ENCODE results near the gene OR2L13.
"Not testable (repeated sequence)": the region's sequence is repeated elsewhere in the genome, so short reads cannot be mapped to it uniquely, and the experiment has no call there.

OR2L13 gene, protein sequence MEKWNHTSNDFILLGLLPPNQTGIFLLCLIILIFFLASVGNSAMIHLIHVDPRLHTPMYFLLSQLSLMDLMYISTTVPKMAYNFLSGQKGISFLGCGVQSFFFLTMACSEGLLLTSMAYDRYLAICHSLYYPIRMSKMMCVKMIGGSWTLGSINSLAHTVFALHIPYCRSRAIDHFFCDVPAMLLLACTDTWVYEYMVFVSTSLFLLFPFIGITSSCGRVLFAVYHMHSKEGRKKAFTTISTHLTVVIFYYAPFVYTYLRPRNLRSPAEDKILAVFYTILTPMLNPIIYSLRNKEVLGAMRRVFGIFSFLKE

DNA sequence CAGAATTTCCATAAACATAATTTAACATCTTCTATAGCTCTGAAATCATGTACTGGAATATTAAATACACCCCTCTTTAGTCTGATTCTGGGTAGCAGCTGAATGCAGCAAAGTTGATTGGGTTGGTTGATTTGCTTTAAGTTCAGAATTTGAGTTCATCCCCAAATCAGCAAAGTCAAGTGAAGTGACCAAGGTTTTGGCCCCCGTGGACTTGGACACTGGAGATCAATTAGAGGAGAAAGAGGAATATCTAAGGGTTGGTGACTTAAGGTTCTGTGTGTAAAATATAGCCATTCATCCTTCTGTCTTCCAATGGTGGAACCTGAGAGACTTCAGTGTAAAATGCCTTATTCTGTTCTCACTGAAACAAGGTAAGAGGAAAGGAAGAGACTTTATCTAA, at the start of gene OR2L13:
OR2L13 (plus strand) TSS at position 301 of the 400 bp plus-strand sequence. CDS start 4,192 bp downstream, outside the sequence.
- H3K27ac Mint-ChIP-seq: no peak within 1 kb of the TSS
- CTCF ChIA-PET: no interaction called here
- H3K27me3 Mint-ChIP-seq: no peaks in the 10 kb centered on the region
- DNase-seq: no peak
- no peaks in the 10 kb centered on the region for H3K4me1 Mint-ChIP-seq
- peaks cover 17% of the 10 kb centered on the region for H3K9me3 Mint-ChIP-seq
- no peaks in the 10 kb centered on the region for H3K36me3 Mint-ChIP-seq
- H3K4me3 Mint-ChIP-seq: no peak within 1 kb of the TSS

DNA sequence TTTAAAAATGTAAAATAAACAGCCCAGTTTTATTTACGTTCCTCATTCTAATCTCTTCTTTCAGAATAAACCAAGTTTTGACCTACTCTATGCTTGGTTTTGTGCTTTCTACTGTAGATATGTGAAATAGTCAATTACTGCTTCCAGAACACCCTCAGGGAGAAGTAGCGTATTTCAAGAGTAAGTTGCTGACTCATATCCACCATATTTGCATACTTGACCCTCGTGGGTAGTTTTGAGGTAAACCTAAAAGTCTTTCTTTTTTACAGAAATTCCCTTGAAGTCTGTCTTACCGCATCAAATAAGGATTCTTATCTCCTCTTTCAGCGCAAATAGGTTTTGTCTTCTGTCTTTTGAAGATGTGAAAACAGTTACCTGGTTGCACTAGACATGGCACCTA, 49.8 kb upstream of the OR2L13 start:
- H3K9me3 Mint-ChIP-seq: peaks cover 24% of the 10 kb centered on the region
- H3K4me1 Mint-ChIP-seq: no peaks in the 10 kb centered on the region
- no peak for DNase-seq
- no peak overlapping the region for H3K4me3 Mint-ChIP-seq
- no peaks in the 10 kb centered on the region for H3K27me3 Mint-ChIP-seq
- CTCF ChIA-PET: no interaction called here
- H3K27ac Mint-ChIP-seq: no peak overlapping the region
- H3K36me3 Mint-ChIP-seq: no peaks in the 10 kb centered on the region

DNA sequence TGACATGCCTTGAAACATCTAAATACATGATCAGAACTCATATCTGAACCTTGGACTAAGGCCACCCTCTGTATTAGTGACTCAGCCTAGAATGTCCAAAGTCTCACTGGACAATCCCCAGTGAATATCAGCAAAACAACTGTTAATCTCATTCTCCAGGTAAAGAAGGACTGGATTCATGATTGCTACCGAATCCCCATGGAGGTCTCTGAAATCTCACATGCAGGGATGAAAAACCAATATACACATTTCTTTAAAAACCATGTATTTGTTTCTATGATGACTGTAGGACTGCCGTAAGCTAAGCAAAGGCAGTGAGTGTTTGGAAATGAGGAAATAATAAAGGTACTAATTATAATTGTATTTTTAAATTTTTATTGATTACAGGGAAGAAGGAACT, 48.4 kb upstream of the OR2L13 start, which contains the start of gene OR2L3:
OR2L3 (plus strand) TSS at position 301 of the 400 bp plus-strand sequence. CDS start 13,846 bp downstream, outside the sequence.
- H3K9me3 Mint-ChIP-seq: peaks cover 19% of the 10 kb centered on the region
- H3K4me3 Mint-ChIP-seq: no peak within 1 kb of the TSS
- no peak for DNase-seq
- H3K27ac Mint-ChIP-seq: no peak within 1 kb of the TSS
- H3K4me1 Mint-ChIP-seq: no peaks in the 10 kb centered on the region
- no peaks in the 10 kb centered on the region for H3K36me3 Mint-ChIP-seq
- no peaks in the 10 kb centered on the region for H3K27me3 Mint-ChIP-seq
- CTCF ChIA-PET: no interaction called here

DNA sequence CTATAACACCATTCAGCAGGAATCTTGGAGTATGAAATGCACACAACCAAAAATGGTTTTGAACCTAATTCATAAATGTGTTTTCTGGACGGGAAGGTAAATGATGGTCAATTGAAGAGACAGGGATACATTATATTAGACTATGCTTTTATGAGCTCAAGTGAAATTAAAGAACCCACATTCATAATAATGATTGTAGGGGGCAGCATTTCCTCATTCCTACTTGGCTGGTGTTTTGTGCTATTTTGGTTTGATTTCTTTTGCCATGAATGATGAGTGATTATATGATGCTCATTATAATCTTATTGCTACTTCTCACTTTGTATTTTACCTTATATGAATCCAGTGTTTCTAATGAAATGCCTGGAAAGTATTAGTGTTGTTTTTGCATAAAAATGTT, 48.0 kb upstream of the OR2L13 start:
- DNase-seq: no peak
- Mint-ChIP-seq H3K9me3 (peaks cover 19% of the 10 kb centered on the region), H3K4me3 (no peak overlapping the region), H3K27me3 (no peaks in the 10 kb centered on the region), H3K4me1 (no peaks in the 10 kb centered on the region), H3K27ac (no peak overlapping the region), H3K36me3 (no peaks in the 10 kb centered on the region)
- CTCF ChIA-PET: no interaction called here

DNA sequence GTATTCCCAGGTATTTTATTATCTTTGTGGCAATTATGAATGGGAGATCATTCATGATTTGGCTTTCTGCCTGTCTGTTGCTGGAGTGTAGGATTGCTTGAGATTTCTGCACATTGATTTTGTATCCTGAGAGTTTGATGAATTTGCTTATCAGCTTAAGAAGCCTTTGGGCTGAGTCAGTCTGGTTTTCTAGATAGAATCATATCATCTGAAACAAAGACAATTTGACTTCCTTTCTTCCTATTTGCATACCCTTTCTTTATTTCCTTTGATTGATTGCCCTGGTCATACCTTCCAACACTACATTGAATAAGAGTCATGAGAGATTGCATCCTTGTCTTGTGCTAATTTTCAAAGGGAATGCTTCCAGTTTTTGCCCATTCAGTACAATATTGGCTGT, 40.3 kb upstream of the OR2L13 start:
- H3K9me3 Mint-ChIP-seq: peaks cover 21% of the 10 kb centered on the region
- CTCF ChIA-PET: no interaction called here
- no peak overlapping the region for H3K4me3 Mint-ChIP-seq
- no peak for DNase-seq
- no peak overlapping the region for H3K27ac Mint-ChIP-seq
- H3K36me3 Mint-ChIP-seq: no peaks in the 10 kb centered on the region
- H3K4me1 Mint-ChIP-seq: no peaks in the 10 kb centered on the region
- H3K27me3 Mint-ChIP-seq: no peaks in the 10 kb centered on the region

DNA sequence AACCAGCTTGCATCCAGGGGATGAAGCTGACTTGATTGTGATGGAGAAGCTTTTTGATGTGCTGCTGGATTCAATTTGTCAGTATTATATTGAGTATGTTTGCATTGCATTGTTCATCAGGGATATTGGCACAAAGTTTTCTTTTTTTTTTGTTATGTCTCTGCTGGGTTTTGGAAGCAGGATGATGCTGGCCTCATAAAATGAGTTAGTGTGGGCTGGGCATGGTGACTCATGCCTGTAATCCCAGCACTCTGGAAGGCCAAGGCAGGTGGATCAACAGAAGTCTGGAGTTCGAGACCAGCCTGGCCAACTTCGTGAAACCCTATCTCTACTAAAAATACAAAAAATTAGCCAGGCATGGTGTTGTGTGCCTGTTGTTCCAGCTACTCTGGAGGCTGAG, 39.7 kb upstream of the OR2L13 start:
- Mint-ChIP-seq H3K27ac (no peak overlapping the region), H3K4me1 (no peaks in the 10 kb centered on the region), H3K4me3 (no peak overlapping the region), H3K36me3 (no peaks in the 10 kb centered on the region), H3K9me3 (peaks cover 21% of the 10 kb centered on the region), H3K27me3 (no peaks in the 10 kb centered on the region)
- no peak for DNase-seq
- CTCF ChIA-PET: no interaction called here

DNA sequence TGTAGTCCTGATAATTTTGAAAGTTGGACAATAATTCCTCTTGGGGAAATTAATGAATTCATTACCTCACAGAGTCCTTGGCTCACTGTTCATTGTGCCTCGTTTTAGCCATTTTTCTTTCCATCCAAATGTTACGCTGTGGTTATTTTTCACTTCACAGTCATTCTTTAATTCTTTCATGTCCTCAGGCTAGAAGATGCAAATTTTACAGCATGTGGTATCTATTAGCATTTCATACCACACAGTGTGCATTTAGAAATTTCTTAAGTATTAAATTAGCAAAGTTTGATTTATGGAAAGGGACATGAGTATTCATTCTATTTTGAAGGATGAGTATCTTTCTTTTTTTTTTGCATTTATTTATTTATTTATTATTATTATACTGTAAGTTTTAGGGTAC, 29.9 kb upstream of the OR2L13 start:
- no peaks in the 10 kb centered on the region for H3K4me1 Mint-ChIP-seq
- no peak overlapping the region for H3K27ac Mint-ChIP-seq
- CTCF ChIA-PET: no interaction called here
- no peaks in the 10 kb centered on the region for H3K27me3 Mint-ChIP-seq
- H3K9me3 Mint-ChIP-seq: peaks cover 5% of the 10 kb centered on the region
- no peak overlapping the region for H3K4me3 Mint-ChIP-seq
- H3K36me3 Mint-ChIP-seq: no peaks in the 10 kb centered on the region
- DNase-seq: no peak

DNA sequence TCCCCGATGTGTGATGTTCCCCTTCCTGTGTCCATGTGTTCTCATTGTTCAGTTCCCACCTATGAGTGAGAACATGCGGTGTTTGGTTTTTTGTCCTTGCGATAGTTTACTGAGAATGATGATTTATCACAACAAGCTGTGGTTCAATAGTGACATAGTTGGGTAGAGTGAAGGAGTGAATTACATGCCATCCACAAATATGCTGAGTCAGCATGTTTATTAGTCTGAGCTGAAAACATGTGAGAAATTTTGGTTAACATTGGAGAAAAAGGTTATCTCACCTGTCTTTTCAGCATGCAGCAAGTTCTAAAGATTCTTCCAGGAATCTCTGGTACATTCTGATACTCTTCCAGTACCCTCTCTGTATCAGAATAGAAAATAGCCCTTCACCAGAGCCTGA, 29.4 kb upstream of the OR2L13 start:
- H3K4me1 Mint-ChIP-seq: no peaks in the 10 kb centered on the region
- no peak overlapping the region for H3K27ac Mint-ChIP-seq
- H3K9me3 Mint-ChIP-seq: peaks cover 6% of the 10 kb centered on the region
- no peak for DNase-seq
- H3K27me3 Mint-ChIP-seq: no peaks in the 10 kb centered on the region
- H3K4me3 Mint-ChIP-seq: no peak overlapping the region
- no peaks in the 10 kb centered on the region for H3K36me3 Mint-ChIP-seq
- CTCF ChIA-PET: no interaction called here

DNA sequence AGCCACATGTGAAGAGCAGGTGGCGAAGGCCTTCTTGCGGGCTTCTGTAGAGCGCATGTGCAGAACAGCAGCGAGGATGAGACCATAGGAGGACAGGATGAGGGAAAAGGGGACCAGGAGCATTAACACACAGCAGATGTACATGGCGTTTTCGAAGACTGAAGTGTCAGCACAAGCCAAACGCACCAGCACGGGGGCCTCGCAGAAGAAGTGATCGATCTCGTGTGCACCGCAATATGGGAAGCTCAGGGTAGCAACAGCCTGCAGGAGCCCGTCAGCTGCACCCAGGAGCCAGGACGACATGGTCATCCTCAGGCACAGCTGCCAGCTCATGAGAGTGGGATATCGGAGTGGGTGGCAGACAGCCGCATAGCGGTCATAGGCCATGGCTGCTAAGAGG, 11.1 kb upstream of the OR2L13 start:
- H3K9me3 Mint-ChIP-seq: peaks cover 13% of the 10 kb centered on the region
- H3K4me3 Mint-ChIP-seq, H3K36me3 Mint-ChIP-seq, H3K27ac Mint-ChIP-seq, H3K4me1 Mint-ChIP-seq, DNase-seq, H3K27me3 Mint-ChIP-seq, CTCF ChIA-PET: not testable (repeated sequence)

DNA sequence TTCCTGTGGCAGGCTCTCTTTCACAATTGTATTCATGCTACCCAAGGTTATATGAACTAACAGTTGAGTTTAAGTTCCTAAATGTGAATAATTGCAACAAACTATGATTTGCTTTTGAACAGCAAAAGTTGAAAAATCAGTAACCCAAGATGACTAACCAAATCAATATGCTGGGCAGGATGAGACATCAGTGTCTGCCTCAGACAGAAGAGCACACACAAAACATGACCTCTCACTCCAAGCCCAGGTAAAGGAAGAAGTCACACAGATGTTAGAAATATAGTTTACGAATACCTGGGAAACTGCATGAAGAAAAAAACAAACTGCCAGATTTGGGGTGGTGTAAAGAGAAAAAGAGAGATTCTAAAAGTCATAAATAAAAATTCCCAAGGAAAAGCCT, 3.5 kb downstream of the OR2L13 start:
- H3K36me3 Mint-ChIP-seq: no peaks in the 10 kb centered on the region
- CTCF ChIA-PET: no interaction called here
- no peak for DNase-seq
- H3K27ac Mint-ChIP-seq: no peak overlapping the region
- H3K27me3 Mint-ChIP-seq: no peaks in the 10 kb centered on the region
- H3K9me3 Mint-ChIP-seq: peaks cover 13% of the 10 kb centered on the region
- H3K4me3 Mint-ChIP-seq: no peak overlapping the region
- H3K4me1 Mint-ChIP-seq: no peaks in the 10 kb centered on the region

DNA sequence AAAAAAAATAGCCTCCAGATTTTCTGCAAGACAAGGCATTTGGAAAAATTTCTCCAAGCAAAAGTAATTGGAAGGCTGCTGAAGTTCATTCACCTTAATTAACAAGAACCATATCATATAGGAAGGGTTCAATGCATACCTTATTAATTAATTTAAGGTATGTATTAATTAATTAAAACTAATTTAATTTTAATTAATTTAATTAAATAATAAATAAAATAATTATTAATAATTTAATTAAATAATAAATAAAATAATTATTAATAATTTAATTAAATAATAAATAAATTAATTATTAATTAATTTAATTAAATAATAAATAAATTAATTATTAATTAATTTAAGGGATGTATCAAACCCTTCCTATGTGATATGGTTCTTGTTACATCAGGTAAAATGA, 7.9 kb downstream of the OR2L13 start:
- CTCF ChIA-PET: no interaction called here
- peaks cover 11% of the 10 kb centered on the region for H3K9me3 Mint-ChIP-seq
- H3K36me3 Mint-ChIP-seq: no peaks in the 10 kb centered on the region
- H3K4me1 Mint-ChIP-seq: no peaks in the 10 kb centered on the region
- H3K27ac Mint-ChIP-seq: no peak overlapping the region
- no peak for DNase-seq
- no peaks in the 10 kb centered on the region for H3K27me3 Mint-ChIP-seq
- H3K4me3 Mint-ChIP-seq: no peak overlapping the region

DNA sequence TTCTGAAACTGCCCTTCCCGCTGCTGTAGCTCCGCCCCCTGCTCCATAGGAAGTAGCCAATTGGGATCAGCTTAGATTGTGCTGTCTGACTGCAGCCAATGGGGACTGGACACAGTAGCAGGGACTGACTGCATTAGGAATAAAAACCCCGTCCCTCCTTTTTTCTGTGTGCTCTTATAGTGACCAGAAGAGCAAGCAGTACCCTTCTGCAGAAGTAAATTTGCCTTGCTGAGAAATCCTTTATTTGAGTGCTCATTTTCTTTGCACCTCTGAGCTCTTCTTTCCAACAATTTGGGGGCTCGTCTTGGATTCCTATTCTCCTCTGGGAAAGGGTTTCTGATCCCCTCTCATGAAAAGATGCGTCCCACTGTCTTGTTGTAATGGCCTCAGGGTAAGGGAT, 16.2 kb downstream of the OR2L13 start:
- H3K27me3 Mint-ChIP-seq: no peaks in the 10 kb centered on the region
- DNase-seq: no peak
- CTCF ChIA-PET: interaction anchor here (1.5 kb wide), 1 partner anchor 174 kb away, joined by 3 read pairs; no protein-coding TSS in a partner anchor
- no peak overlapping the region for H3K27ac Mint-ChIP-seq
- H3K36me3 Mint-ChIP-seq: no peaks in the 10 kb centered on the region
- H3K4me3 Mint-ChIP-seq: no peak overlapping the region
- H3K9me3 Mint-ChIP-seq: peaks cover 32% of the 10 kb centered on the region
- H3K4me1 Mint-ChIP-seq: no peaks in the 10 kb centered on the region

DNA sequence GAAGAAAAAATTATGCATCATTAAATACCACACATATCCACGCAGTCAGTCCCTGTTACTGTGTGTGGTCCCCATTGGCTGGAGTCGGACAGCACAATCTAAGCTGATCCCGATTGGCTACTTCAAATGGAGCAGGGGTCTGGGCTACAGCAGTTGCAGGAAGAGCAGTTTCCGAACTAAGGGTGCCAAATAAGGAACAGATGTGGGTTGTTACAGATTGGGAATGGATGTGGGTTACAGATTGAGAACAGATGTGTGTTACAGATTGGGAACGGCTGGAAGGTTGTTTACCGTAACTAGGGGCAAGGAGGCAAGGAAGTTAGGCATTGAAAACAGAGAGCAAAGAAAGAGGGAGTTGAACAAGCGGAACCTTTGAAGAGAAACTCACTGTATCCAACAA, 19.9 kb downstream of the OR2L13 start:
- Mint-ChIP-seq H3K36me3 (no peaks in the 10 kb centered on the region), H3K4me1 (no peaks in the 10 kb centered on the region), H3K27ac (no peak overlapping the region), H3K27me3 (no peaks in the 10 kb centered on the region), H3K9me3 (peaks cover 21% of the 10 kb centered on the region), H3K4me3 (no peak overlapping the region)
- no peak for DNase-seq
- CTCF ChIA-PET: no interaction called here

DNA sequence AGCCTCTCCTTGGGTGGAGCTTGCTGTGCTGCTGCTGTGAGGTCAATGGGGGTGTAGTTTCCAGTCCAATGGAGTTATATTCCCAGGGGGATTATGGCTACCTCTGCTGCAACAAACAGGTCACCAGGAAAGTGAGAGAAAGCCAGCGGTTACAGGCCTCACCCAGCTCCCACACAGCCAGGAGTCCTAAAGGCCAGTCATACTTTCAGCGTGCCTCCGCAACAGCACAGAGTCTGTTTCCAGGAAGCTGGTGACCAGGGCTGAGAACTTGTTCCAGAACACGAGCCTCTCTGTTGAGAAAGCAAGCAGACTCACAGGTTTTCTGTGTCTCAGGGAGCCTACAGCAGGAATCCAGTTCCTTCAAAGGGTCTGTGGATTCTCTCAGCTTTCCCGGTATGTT, 32.7 kb downstream of the OR2L13 start:
- H3K4me3 Mint-ChIP-seq: no peak overlapping the region
- H3K27ac Mint-ChIP-seq: no peak overlapping the region
- peaks cover 10% of the 10 kb centered on the region for H3K9me3 Mint-ChIP-seq
- CTCF ChIA-PET: no interaction called here
- H3K4me1 Mint-ChIP-seq: no peaks in the 10 kb centered on the region
- H3K36me3 Mint-ChIP-seq: no peaks in the 10 kb centered on the region
- DNase-seq: no peak
- no peaks in the 10 kb centered on the region for H3K27me3 Mint-ChIP-seq

DNA sequence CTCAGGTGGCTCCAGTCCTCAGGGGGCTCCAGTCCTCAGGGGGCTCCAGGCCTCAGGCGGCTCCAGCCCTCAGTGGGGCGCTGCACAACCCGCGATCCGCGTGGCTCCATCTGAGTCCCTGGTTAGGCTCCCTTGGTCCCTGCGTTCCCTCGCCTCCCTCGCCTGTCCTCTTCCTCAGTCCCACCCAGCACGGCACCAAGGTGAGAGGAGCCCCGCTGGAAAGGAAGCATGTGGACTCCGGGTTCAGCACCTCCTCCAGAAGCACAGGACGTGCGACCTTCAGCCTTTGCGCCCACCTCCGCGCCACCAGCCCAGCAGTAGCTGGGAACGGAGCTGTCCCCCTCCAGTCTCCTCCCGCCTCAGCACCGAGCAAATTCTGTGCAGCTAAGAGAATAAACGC, 41.8 kb downstream of the OR2L13 start:
- H3K36me3 Mint-ChIP-seq: no peaks in the 10 kb centered on the region
- H3K27ac Mint-ChIP-seq: no peak overlapping the region
- H3K4me3 Mint-ChIP-seq: no peak overlapping the region
- no peaks in the 10 kb centered on the region for H3K4me1 Mint-ChIP-seq
- DNase-seq: no peak
- H3K9me3 Mint-ChIP-seq: no peaks in the 10 kb centered on the region
- CTCF ChIA-PET: no interaction called here
- no peaks in the 10 kb centered on the region for H3K27me3 Mint-ChIP-seq

DNA sequence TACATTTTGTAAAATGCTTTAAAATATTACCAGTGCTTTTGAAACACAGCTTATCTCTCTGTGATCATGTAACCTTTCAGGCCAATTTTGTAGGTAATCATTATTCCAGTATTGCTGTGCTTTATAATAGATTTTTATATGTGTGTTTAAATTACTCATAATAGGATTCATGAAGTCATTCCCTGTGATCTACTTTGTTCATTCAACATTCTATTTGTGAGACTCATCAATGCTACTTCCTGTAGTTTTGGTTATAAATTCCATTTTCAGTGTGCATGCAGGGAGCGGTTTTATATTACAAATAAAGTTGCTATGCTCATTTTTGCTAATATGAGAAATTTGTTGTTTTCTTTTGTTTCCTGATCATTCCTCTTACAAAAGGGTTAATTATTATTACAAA, 45.9 kb downstream of the OR2L13 start:
- Mint-ChIP-seq H3K4me3 (no peak overlapping the region), H3K36me3 (no peaks in the 10 kb centered on the region), H3K4me1 (no peaks in the 10 kb centered on the region), H3K9me3 (peaks cover 10% of the 10 kb centered on the region), H3K27ac (no peak overlapping the region), H3K27me3 (no peaks in the 10 kb centered on the region)
- no peak for DNase-seq
- CTCF ChIA-PET: no interaction called here

Measured in activated naive CD4-positive, alpha-beta T cell treated with anti-CD3 and anti-CD28 coated beads, Interleukin-2, amount 10 ng/mL, durations not matched to agents 7 days and 5 days (primary cell).